GM21381 (cell line): ENCODE measurements around the gene HLTF.
A peak's percentile ranks its signal among the peaks of the same experiment; 100 is the strongest.
"Not testable (repeated sequence)": the region's sequence is repeated elsewhere in the genome, so short reads cannot be mapped to it uniquely, and the experiment has no call there.

ENCODE experiments used
- ATAC-seq: cut with Tn5 transposase; IDR thresholded peaks from one replicate; pipeline ENCODE4 v1.9.1; 2021; ENCODE audit warnings: mild to moderate bottlenecking, moderate library complexity; ENCODE audit not compliant: unreplicated experiment

Gene HLTF

DNA sequence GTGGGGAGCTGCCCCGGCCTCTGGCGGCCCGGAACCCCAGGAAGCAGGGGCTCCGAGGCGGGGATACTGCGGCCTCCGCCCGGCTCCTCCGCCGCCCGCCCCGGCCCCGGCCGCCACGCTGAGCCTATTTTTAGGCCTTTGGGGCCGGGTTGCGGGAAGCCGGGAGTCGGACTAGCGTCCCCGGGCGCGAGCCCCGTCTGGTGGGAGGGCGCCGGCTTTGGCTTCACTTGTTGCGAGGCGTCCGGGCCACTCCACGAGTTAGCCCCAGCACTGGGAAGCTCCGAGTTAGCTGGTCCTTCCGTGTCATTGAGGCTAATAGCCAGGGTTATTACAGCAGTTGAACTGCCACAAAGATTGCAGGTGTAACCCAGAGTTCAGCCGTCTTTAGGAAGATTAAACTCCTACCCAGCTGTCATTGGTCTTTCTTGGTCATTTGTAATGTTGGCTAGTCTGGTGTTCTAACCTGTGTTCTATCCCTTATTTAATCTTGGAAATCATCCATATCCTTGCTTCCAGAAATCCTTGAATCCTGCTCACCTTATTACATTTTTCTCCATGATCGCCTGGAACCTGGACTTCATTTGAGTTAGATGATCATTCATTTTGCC, 94.2 kb downstream of the HLTF start:
- peak; percentile 24 for ATAC-seq

DNA sequence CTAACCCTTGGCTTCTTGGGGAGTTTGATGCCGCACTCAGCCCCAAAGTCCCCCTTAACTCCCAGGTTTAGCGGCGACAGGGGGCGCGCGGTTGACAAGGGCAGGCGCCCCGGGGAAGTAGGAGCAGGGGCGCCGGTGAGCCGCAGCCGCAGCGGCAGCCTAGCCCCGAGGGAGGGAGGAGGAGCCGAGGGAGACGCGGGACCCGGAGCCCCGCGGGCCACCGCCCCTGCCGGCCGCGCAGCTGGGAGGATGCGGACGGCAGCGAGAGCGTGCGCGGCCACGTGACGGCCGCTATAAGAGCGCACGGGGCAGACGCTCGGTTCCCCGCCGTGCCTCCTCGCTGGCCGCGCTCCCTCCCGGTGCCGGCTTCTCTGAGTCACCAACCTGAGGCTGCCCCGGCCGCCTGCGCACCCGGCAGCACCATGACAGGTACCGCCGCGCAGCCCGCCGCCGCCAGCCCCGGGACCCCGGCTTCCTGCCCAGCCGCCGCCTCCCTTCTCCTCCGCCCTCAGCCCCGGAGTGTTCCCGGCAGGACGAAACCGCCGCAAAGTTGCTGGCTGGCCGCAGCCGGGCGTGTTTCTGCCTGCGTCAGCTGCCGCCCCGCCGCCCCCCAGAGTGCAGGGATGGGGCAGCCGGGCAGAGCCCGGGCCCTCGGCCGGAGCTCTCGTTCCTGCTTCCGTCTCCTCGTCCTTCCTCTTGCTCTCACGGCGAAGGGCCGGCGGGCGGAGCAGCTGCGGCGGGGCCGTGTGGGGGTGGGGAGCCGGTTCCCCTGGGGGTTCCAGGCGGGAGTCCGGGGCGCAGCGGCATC, 94.9 kb downstream of the HLTF start, which contains the start of gene GYG1:
Gene GYG1, plus strand, starts transcription at position 322 of the 808 bp plus-strand sequence. Its CDS starts 101 bp downstream, at position 423.
- ATAC-seq, result peak; percentile 81

DNA sequence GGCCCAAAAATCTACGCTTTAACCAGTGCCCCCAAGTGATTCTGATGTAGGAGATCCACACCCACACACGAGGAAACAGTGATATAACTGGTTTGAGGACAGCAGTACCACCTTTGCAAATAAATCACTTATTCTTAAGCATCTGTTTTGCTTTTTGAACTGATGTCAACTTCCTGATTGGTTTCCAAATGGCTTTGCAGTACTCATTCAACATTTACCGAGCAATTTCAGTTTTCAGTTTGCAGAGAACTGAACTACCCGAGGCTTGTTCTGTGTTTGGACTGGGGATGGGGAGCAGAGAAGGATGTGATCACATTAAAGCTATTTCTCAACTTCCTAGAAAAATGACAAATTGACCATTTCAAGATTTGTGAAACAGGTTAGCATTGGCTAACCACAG, 96.1 kb downstream of the HLTF start:
- ATAC-seq, result peak; percentile 39

DNA sequence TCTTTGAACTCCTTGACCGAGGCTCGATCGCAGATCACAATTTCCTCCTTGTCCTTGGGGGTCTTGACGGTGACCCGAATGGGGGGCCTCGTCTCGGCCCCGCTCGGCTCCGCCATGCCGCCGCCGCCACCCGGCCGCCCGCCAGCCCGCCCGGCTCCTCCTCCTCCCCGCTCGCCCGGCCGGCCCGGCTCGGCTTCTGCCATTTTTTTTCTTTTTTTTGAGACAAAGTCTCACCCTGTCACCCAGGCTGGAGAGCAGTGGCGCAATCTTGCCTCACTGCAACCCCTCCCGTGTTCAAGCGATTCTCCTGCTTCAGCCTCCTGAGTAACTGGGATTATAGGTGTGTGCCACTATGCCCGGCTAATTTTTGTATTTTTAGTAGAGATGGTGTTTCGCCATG, 98.8 kb downstream of the HLTF start:
- ATAC-seq, result not testable (repeated sequence)

DNA sequence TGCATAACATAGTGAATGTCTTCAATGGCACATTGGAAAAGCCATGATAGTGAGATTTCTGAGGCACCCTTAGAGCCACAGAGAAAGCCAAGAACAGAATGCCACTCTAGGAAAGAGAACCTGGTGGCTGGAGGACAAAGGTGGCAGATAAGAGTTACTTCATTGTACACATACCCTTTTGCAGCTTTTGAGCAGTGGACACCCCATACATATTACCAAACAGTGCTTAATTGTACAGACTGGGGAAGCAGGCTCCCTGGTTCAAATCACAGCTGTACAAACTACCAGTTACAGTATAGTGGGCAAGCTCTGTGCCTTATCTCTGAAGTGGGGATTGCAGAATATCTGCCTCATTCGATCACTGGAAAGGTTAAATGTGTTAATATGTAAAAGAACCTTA, 105.1 kb downstream of the HLTF start:
- ATAC-seq, result no peak
